K562 (cell line): Measurements from ENCODE around the gene PIMREG. TPM values are rescaled to one million over a fixed set of nuclear protein-coding genes. Genes with fewer than 3 reads are reported as not detected.

Source experiments
- ATAC-seq: fragments of 200-7000 bp; cut with Tn5 transposase; 3 replicates; pipeline ENCODE4 v1.9.1; 2020; ENCODE audit warnings: moderate library complexity
- BruUV-seq: library from RNA; stranded (reverse); fragments of 400-500 nt; replicated peaks from 2 replicates; lab custom pipeline; 2021; lab: Mats Ljungman, UMichigan
- CTCF ChIA-PET: fragments of 300-600 bp; formaldehyde crosslinking; extraction: SDS; loops from one replicate; lab custom pipeline; 2021; ENCODE audit warnings: low intra/inter-chr PET ratio; lab: Yijun Ruan, JAX
- POLR2A ChIA-PET: fragments of 300-600, 350-650 bp; sonication (Branson Sonifier 250); formaldehyde crosslinking; extraction: SDS; loops from one replicate; lab custom pipeline; 2021; ENCODE audit warnings: antibody characterized with exemption, inconsistent platforms; lab: Yijun Ruan, JAX
- DNase-seq, 4 experiments: peaks; one replicate each; pipeline versions ENCODE4 v3.0.0 to v3.0.0-alpha.2; 2011 to 2018; ENCODE audit warnings: low spot score in 3 of 4, mixed read lengths in 3 of 4; ENCODE audit errors: extremely low read depth in 1 of 4
- FAIRE-seq: peaks from 2 replicates; lab custom pipeline; 2011; peaks lifted over from hg19 to GRCh38; lab: Jason Lieb, UNC
- H2AFZ ChIP-seq: 2 replicates; pipeline ENCODE4 v1.6.0; 2011; ENCODE audit warnings: low read depth, low read length, control low read depth, inconsistent platforms
- H3K27ac ChIP-seq: fragments of 200-600 bp; 3 replicates; pipeline ENCODE4 v1.8.0; 2011; ENCODE audit warnings: low read depth, mild to moderate bottlenecking, control low read depth, inconsistent platforms, low read length, moderate library complexity, mixed read lengths; ENCODE audit errors: extremely low read depth
- H3K27me3 ChIP-seq, 2 experiments: fragments of 300-600 bp in 1 of 2; 2 replicates in 1 of 2; 3 replicates in 1 of 2; pipeline versions ENCODE4 v1.6.0 to v1.8.0; 2011; ENCODE audit warnings: inconsistent platforms in 2 of 2, low read length in 2 of 2, mild to moderate bottlenecking in 1 of 2, mixed read lengths in 1 of 2, moderate library complexity in 1 of 2; ENCODE audit not compliant: control insufficient read depth in 2 of 2, insufficient read depth in 2 of 2
- H3K36me3 ChIP-seq: fragments of 300-600 bp; 3 replicates; pipeline ENCODE4 v1.8.0; 2011; ENCODE audit warnings: mild to moderate bottlenecking, low read length, inconsistent platforms; ENCODE audit not compliant: control insufficient read depth, insufficient read depth
- H3K4me1 ChIP-seq, 2 experiments: fragments of 200-600 bp in 1 of 2; replicated peaks in 1 of 2; 2 replicates in 1 of 2; 3 replicates in 1 of 2; pipeline versions ENCODE4 v1.5.1 to v1.8.0; 2011; ENCODE audit warnings: inconsistent platforms in 2 of 2, low read length in 2 of 2, mild to moderate bottlenecking in 1 of 2, mixed read lengths in 1 of 2, moderate library complexity in 1 of 2; ENCODE audit not compliant: control insufficient read depth in 2 of 2, insufficient read depth in 2 of 2
- H3K4me2 ChIP-seq: 2 replicates; pipeline ENCODE4 v1.6.1; 2011; ENCODE audit warnings: low read length, control low read depth, inconsistent platforms, mixed read lengths; ENCODE audit not compliant: insufficient read depth
- H3K4me3 ChIP-seq: fragments of 200-600 bp; sonication (generic), shearing (Covaris generic); 2 replicates; pipeline ENCODE4 v1.5.1; 2016; ENCODE audit warnings: control low read depth, inconsistent platforms
- H3K79me2 ChIP-seq: fragments of 200-600 bp; 3 replicates; pipeline ENCODE4 v1.8.0; 2011; ENCODE audit warnings: low read length, inconsistent platforms; ENCODE audit not compliant: control insufficient read depth, insufficient read depth
- H3K9ac ChIP-seq, 2 experiments: 2 replicates each; pipeline versions ENCODE4 v1.6.0 to v1.6.1; 2011; ENCODE audit warnings: low read depth in 2 of 2, low read length in 2 of 2, control low read depth in 1 of 2, inconsistent platforms in 1 of 2, mild to moderate bottlenecking in 1 of 2, mixed read lengths in 1 of 2; ENCODE audit not compliant: insufficient read depth in 1 of 2
- H3K9me1 ChIP-seq: one replicate; pipeline ENCODE4 v1.6.0; 2011; ENCODE audit warnings: inconsistent platforms, mild to moderate bottlenecking, low read length, moderate library complexity; ENCODE audit not compliant: control insufficient read depth, insufficient read depth
- H3K9me3 ChIP-seq: replicated peaks from 2 replicates; pipeline ENCODE4 v1.5.1; 2011; ENCODE audit warnings: low read depth, low read length, inconsistent platforms; ENCODE audit not compliant: control insufficient read depth, insufficient read depth
- H4K20me1 ChIP-seq: replicated peaks from 2 replicates; pipeline ENCODE4 v1.6.1; 2011; ENCODE audit warnings: low read length, inconsistent platforms, mixed read lengths; ENCODE audit not compliant: control insufficient read depth, insufficient read depth
- DEAF1 ChIP-seq: fragments of 450-650 bp; formaldehyde crosslinking; IDR thresholded peaks from 2 replicates; pipeline ENCODE4 v1.4.0; 2020; ENCODE audit warnings: mild to moderate bottlenecking, moderate library complexity
- EP400 ChIP-seq: fragments of 450-650 bp; IDR thresholded peaks from 2 replicates; pipeline ENCODE4 v1.6.1; 2017; ENCODE audit warnings: antibody characterized with exemption, mild to moderate bottlenecking, moderate library complexity
- MLLT1 ChIP-seq, 2 experiments: fragments of 450-650 bp; IDR thresholded peaks; 2 replicates each; pipeline ENCODE4 v1.6.1; 2016
- OTX1 ChIP-seq: fragments of 450-650 bp; formaldehyde crosslinking; IDR thresholded peaks from 2 replicates; pipeline ENCODE4 v1.4.0; 2022; ENCODE audit warnings: mild to moderate bottlenecking
- RREB1 ChIP-seq: fragments of 250-450 bp; sonication (Bioruptor Pico); IDR thresholded peaks from 2 replicates; pipeline ENCODE4 v1.4.0; 2020
- ZNF436 ChIP-seq: fragments of 250-450, 450-650 bp; sonication (Bioruptor Pico); formaldehyde crosslinking; IDR thresholded peaks from 2 replicates; pipeline ENCODE4 v1.7.0; 2020; ENCODE audit warnings: mild to moderate bottlenecking
- whole genome bisulfite sequencing: fragments of 100-300 bp; shearing (Covaris generic); methylation state at CpG from one replicate; pipeline ENCODE4 v1.1.6; 2016; ENCODE audit warnings: low coverage, mixed read lengths; ENCODE audit not compliant: insufficient coverage; ENCODE audit errors: missing lambda C conversion rate; 5-methylcytosine and 5-hydroxymethylcytosine counted together
- in situ Hi-C: fragments of 300-500 bp; cut with MboI; formaldehyde crosslinking; loops from 4 replicates; pipeline ENCODE4 v1.15.0; 2018; ENCODE audit warnings: inconsistent platforms, mixed read lengths
- intact Hi-C: fragments of 100-400 bp; cut with micrococcal nuclease; formaldehyde crosslinking; loops from 2 replicates; pipeline ENCODE4 v1.14.2; 2022
- polyA plus RNA-seq, 8 experiments: library from polyadenylated mRNA; depleted of rRNA in 4 of 8; stranded (reverse) in 5 of 8; unstranded in 3 of 8; fragments of >200 nt; fragmentation: Nextera tagmentation in 2 of 8; fragmentation: Illumina TruSeq in 1 of 8; extraction: Ambion mirVana in 2 of 8; extraction: Trizol in 1 of 8; gene quantifications; 2 replicates each; pipeline versions ENCODE4 v1.2.1 to v1.2.3, GENCODE V29; 2011 to 2014; ENCODE audit warnings: inconsistent platforms in 1 of 8, missing spikeins in 1 of 8
- total RNA-seq, 7 experiments: library from RNA; depleted of rRNA in 6 of 7; stranded (reverse); fragments of >200 nt in 6 of 7; fragmentation: Illumina TruSeq in 2 of 7; extraction: Trizol in 2 of 7; gene quantifications; 2 replicates each; pipeline versions ENCODE4 v1.2.1 to v1.2.3, GENCODE V29; 2011 to 2021; ENCODE audit warnings: low replicate concordance in 1 of 7

The PIMREG gene
- total and polyA plus RNA-seq, 9 of the 15 experiments (the other 6 are each of a cell fraction or from before 2014, with no cell fraction given): 1.1 to 16.7 (median 9.4) TPM

- no peak for ATAC-seq
- Histone ChIP-seq H3K79me2 (no peaks in the 10 kb centered on the region), H3K9me1 (no peaks in the 10 kb centered on the region), H3K9me3 (no peaks in the 10 kb centered on the region), H3K4me2 (no peak overlapping the region), H4K20me1 (no peaks in the 10 kb centered on the region), H3K36me3 (no peaks in the 10 kb centered on the region)
- in situ Hi-C loops (no loop called here), intact Hi-C loops (no loop called here)
- 3% methylated on average over 12 of the region's 15 CpGs for WGBS
- BruUV-seq: no TSS peak
- no peak for TF ChIP-seq MLLT1 (IDR thresholded peaks at IDR 0.05)
- TF ChIP-seq EP400: no peak
- no peak for TF ChIP-seq ZNF436
- no peak for TF ChIP-seq OTX1 (CRISPR knock-in tag)
- no peak for TF ChIP-seq RREB1 (CRISPR knock-in tag)
- TF ChIP-seq DEAF1: no peak
- TF ChIP-seq, all 486 proteins: peak for 0
- Histone ChIP-seq H3K27me3 (peaks cover 0 to 28% of the 10 kb centered on the region in 2 experiments; a peak in 4 of 5 replicates), H3K9ac (no peak overlapping the region), H3K27ac (no peak overlapping the region), H2AFZ (no peak overlapping the region), H3K4me1 (no peaks in the 10 kb centered on the region), H3K4me3 (no peak overlapping the region)
- FAIRE-seq (no peak), DNase-seq (no peak)
- ChIA-PET CTCF (no interaction called here), POLR2A (no interaction called here)
Measured at GRCh38 chr17:6495450-6496115, 51.3 kb downstream of the PIMREG start.
